GM21381 (cell line): ENCODE results near the gene MT2A.

Experiments
- ATAC-seq: cut with Tn5 transposase; IDR thresholded peaks from one replicate; pipeline ENCODE4 v1.9.1; 2021; ENCODE audit warnings: mild to moderate bottlenecking, moderate library complexity; ENCODE audit not compliant: unreplicated experiment

MT2A gene

GRCh38 chr16:56636616-56637413 lies 28.4 kb downstream of the MT2A start:
- no peak for ATAC-seq

DNA sequence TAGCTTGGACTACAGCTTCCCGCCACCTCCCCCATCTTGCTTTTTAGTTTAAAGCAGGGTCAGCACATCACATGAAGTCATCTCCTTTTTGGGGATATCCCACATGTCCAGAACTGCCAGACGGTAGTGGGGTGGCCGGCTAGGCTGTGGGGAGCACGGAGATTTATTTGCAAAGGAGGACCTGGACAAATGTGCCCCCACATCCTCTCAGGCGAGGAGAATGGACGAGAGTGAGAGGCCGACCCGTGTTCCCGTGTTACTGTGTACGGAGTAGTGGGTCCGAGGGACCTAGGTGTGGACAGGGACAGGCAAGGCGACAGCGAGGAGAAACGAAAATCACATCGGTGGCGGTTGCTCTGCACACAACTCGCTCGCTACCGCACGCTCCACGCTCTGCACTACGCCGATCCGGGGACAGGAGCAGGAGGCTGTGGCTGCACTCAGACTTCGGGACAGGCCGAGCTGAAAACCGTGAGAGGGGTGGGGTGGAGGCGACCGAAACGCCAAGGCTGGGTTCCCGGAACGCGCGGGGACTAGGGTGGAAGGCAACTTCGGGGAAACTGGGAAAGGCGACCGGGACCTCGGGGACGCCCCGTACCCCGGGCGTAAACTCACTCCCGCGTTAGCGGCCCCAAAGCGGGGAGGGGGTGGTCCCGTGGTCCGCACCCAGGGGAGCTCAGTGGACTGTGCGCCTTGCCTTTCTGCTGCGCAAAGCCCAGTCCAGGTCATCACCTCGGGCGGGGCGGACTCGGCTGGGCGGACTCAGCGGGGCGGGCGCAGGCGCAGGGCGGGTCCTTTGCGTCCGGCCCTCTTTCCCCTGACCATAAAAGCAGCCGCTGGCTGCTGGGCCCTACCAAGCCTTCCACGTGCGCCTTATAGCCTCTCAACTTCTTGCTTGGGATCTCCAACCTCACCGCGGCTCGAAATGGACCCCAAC lies 29.7 kb downstream of the MT2A start, which contains the start of gene MT1A:
Gene MT1A, plus strand, starts transcription at position 853 of the 937 bp plus-strand sequence. Its CDS starts 73 bp downstream, at position 926.
- ATAC-seq: no peak

GRCh38 chr16:56639045-56639444 lies 30.7 kb downstream of the MT2A start:
- ATAC-seq: no peak

DNA sequence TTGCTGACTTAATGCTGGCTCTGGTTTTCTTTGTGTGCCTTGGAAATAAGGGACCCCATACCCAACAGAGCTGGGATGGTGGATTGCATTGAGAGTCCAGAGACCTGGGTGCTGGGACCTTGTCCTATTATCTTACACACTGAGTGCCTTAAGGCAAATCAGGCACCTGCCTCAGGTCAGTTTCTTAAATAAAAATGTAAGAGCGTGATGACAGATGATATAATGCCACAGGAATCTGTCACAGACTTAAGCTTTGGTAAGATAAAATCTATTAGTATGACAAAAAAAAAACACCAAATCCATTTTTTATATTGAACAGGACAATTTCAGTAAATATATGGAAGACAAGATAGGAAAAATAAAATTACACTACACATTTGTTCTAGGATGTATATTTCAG lies 31.7 kb downstream of the MT2A start:
- ATAC-seq: no peak

- ATAC-seq: no peak
Observed at GRCh38 chr16:56641166-56641565, 32.8 kb downstream of the MT2A start.

DNA sequence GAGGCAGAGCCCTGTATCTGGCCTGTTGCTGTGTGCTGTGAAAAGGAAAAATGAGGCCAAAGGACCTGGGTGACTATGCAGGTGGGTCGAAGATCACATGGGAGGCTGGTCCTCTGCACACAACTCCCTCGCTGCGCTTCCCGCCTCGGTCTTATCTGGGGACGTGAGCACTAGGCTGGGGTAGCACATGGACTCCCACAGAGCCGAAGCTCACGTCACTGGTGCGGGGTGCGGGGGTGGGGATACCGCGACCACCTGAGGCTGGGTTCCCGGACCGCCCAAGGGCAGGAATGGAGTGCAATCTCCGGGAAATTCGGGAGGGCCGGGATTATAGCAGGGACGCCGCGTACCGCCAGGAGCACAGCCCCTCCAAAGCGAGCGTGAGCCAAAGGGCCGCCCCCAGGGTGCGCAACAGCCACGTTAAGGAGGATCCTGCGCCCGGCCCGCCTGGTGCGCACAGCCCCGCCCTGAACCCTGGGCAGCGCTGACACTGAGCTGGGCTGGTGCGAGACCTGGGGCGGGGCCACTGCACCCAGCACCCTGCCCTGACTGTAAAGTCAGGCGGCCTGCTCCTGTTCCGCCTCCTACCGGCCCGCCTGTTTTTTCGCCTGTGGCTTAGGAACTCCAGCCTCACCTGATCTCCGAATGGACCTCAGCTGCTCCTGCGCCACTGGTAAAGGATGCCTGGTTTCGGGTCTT lies 34.8 kb downstream of the MT2A start:
- peak; percentile 77 for ATAC-seq

GRCh38 chr16:56643833-56644232 lies 35.4 kb downstream of the MT2A start:
- ATAC-seq: no peak

- no peak for ATAC-seq
Observed at GRCh38 chr16:56645311-56645710, 36.9 kb downstream of the MT2A start.

DNA sequence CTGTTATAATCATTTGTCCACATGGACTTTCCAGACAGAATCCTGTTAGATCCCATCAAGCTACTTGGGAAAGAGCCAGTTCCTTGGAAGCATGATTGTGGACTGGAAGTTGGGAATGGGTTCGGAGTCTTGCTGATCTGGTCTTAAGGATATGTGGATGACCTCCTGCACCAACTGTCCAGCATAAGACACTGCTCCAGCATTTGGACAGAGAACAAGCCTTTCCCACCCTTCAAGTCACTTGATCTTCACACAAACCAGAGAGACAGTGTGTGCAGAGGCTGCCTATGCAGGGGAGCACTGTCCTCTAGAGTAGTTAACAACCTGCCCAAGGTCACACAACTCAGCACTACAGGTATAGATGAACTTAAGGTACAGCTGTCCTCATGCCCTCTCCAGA lies 37.5 kb downstream of the MT2A start:
- no peak for ATAC-seq

DNA sequence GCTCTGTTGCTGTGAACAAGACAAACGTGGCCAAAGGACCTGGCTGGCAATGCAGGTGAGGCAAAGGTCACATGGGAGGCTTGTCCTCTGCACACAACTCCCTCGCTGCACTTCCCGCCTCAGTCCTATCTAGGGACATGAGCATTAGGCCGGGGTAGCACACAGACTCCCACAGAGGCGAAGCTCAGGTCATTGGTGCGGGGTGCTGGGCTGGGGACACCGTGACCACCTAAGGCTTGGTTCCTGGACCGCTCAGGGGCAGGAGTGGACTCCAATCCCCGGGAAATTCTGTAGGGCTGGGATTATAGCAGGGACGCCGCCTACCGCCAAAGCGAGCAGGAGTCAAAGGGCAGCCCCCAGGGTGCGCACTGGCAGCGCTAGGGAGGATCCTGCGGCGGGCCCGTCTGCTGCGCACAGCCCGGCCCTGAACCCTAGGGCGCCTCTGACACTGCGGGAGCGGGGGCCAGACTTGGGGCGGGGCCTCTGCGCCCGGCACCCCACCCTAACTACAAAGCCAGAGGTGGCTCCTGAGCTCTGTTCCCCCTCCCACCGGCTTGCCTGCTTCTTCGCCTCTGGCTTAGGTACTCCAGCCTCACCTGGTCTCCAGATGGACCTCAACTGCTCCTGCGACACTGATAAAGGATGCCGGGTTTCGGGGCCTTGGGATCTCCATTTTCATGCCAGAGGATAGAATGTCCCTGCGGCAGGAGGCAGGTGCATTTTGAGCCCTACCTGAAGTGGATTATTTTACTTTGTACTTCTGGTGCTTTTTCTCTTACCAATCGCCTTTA lies 39.5 kb downstream of the MT2A start:
- no peak for ATAC-seq

DNA sequence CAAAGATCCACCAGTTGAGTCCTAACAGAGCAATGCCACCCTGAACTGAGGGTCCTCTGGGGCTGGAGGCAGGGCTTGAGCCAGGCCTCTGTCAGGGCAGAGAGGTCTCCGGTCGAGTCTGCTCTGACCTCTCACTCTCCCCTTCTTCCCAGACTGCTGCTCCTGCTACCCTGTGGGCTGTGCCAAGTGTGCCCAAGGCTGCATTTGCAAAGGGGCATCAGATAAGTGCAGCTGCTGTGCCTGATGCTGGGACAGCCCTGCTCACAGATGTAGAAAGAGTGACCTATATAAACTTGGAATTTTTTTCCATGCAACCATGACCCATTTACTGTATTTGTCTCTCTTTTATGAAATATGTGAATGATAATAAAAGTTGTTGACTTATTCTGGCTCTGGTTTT lies 40.9 kb downstream of the MT2A start:
- ATAC-seq: no peak

GRCh38 chr16:56649820-56650219 lies 41.4 kb downstream of the MT2A start:
- no peak for ATAC-seq

DNA sequence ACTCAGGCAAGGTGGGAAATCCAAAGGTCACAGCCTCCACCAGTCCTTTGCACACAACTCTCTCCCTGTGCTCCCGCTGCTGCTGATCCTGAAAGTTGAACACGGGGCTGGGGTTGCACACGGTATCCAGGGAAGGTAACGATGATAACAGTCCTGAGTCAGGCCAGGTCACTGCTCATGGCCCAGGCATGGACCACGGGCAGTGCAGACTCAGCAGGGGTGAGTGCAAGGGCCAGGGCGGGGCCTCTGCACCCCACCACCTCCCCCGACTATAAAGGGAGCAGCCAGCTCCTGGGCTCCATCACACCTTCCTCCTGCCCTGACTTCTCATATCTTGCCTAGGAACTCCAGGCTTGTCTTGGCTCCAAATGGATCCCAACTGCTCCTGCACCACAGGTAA lies 43.2 kb downstream of the MT2A start, which contains the start of gene MT1B:
Gene MT1B, plus strand, starts transcription at position 301 of the 400 bp plus-strand sequence. Its CDS starts 68 bp downstream, at position 369.
- no peak for ATAC-seq

- no peak for ATAC-seq
Observed at GRCh38 chr16:56652600-56652999, 44.2 kb downstream of the MT2A start.

GRCh38 chr16:56653218-56653617 lies 44.8 kb downstream of the MT2A start:
- ATAC-seq: no peak

DNA sequence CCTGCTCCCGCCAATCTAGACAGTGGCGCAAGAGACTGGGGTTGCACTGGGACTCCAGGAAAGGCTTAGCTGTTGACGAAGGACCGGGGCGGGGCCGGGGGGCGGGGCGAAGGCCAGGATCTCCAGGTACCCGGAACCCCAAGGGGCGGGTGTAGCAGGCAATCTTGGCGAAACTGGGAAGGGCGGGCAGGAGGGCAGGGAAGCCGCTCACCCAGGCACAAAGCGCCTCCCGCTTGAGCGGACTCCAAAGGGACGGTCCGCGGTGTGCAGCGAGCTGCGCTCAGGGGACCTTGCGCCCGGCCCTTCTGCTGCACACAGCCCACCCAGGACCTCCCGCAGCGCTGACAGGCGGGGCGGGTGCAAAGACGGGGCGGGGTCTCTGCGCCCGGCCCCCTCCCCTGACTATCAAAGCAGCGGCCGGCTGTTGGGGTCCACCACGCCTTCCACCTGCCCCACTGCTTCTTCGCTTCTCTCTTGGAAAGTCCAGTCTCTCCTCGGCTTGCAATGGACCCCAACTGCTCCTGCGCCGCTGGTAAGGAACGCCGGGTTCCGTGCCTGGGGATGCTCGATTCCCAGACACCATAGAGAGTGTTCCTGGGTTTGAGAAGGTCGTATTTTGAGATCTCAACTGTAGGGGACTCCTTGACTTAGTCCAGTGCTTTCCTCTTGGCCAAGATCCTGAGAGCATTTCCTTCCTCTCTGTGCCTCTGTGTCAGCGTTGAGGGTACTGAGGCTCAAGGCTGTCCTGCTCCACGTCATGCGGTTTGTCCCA lies 49.4 kb downstream of the MT2A start, which contains the start of gene MT1F:
Gene MT1F, plus strand, starts transcription at position 405 of the 772 bp plus-strand sequence. Its CDS starts 100 bp downstream, at position 505.
- ATAC-seq: no peak

DNA sequence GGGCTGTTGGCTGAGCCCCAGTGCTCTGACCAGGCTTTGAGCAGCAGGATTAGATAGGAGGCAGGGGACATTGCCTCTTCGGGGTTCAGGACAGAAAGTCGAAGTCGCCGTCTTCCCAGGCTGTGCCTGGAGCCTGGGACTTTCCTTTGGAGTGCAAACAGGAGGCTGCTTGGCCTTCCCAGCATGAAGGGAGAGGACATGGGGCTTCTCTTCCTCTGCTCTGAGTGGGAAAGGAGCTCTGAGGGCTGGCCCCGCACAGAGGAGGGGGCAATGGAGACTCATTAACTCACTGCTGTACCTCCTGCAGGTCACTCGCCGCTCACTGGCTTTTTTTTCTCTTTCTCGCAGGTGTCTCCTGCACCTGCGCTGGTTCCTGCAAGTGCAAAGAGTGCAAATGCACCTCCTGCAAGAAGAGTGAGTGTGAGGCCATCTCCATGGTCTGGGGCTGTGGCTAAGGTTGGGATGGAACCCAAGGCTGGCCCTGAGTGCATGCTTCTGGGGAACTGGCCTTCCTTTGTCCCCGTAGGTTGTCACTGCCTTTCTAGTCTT lies 50.0 kb downstream of the MT2A start:
- ATAC-seq: no peak
